K562 (cell line): ENCODE measurements around the gene TKTL2. TPM values are rescaled to one million over a fixed set of nuclear protein-coding genes. Genes with fewer than 3 reads are reported as not detected.

Experiments used
- ATF3 ChIP-seq, 2 experiments: fragments of 450-650 bp in 1 of 2; sonication (generic) in 1 of 2; formaldehyde crosslinking in 1 of 2; IDR thresholded peaks in 1 of 2; conservative IDR thresholded peaks in 1 of 2; 2 replicates each; pipeline versions ENCODE4 v1.6.1 to v1.8.1; 2016 to 2023; ENCODE audit warnings: mild to moderate bottlenecking in 2 of 2, moderate library complexity in 2 of 2, inconsistent platforms in 1 of 2, missing genetic modification reagents in 1 of 2
- BHLHE40 ChIP-seq: IDR thresholded peaks from 2 replicates; pipeline ENCODE4 v1.6.1; 2011; ENCODE audit warnings: low read length, improper control_type of control experiment
- CREB3L1 ChIP-seq: fragments of 450-650 bp; IDR thresholded peaks from 2 replicates; pipeline ENCODE4 v1.6.1; 2014; ENCODE audit warnings: low read depth, mild to moderate bottlenecking, moderate library complexity, borderline replicate concordance
- HMG20A ChIP-seq: fragments of 450-650 bp; formaldehyde crosslinking; conservative IDR thresholded peaks from 2 replicates; pipeline ENCODE4 v1.4.0; 2020; ENCODE audit warnings: mild to moderate bottlenecking, mixed read lengths
- LCOR ChIP-seq: sonication (generic); formaldehyde crosslinking; IDR thresholded peaks from 2 replicates; pipeline ENCODE4 v1.8.0; 2022; ENCODE audit warnings: mild to moderate bottlenecking, missing genetic modification reagents
- MGA ChIP-seq: fragments of 450-650 bp; IDR thresholded peaks from 2 replicates; pipeline ENCODE4 v1.6.1; 2016; ENCODE audit warnings: mild to moderate bottlenecking, moderate library complexity
- RAD51 ChIP-seq: fragments of 450-650 bp; IDR thresholded peaks from 2 replicates; pipeline ENCODE4 v1.7.1; 2016; ENCODE audit warnings: low read depth, mild to moderate bottlenecking, borderline replicate concordance
- ZFP30 ChIP-seq: fragments of 250-450 bp; sonication (Bioruptor Pico); IDR thresholded peaks from 2 replicates; pipeline ENCODE4 v1.8.0; 2022; ENCODE audit warnings: moderate library complexity, mild to moderate bottlenecking, inconsistent platforms, borderline replicate concordance
- ZNF143 ChIP-seq: sonication (generic); formaldehyde crosslinking; IDR thresholded peaks from 2 replicates; pipeline ENCODE4 v1.9.0; 2022; ENCODE audit warnings: mild to moderate bottlenecking, missing genetic modification reagents
- polyA plus RNA-seq, 8 experiments: library from polyadenylated mRNA; depleted of rRNA in 4 of 8; stranded (reverse) in 5 of 8; unstranded in 3 of 8; fragments of >200 nt; fragmentation: Nextera tagmentation in 2 of 8; fragmentation: Illumina TruSeq in 1 of 8; extraction: Ambion mirVana in 2 of 8; extraction: Trizol in 1 of 8; gene quantifications; 2 replicates each; pipeline versions ENCODE4 v1.2.1 to v1.2.3, GENCODE V29; 2011 to 2014; ENCODE audit warnings: inconsistent platforms in 1 of 8, missing spikeins in 1 of 8
- total RNA-seq, 7 experiments: library from RNA; depleted of rRNA in 6 of 7; stranded (reverse); fragments of >200 nt in 6 of 7; fragmentation: Illumina TruSeq in 2 of 7; extraction: Trizol in 2 of 7; gene quantifications; 2 replicates each; pipeline versions ENCODE4 v1.2.1 to v1.2.3, GENCODE V29; 2011 to 2021; ENCODE audit warnings: low replicate concordance in 1 of 7

The TKTL2 gene
- total and polyA plus RNA-seq, 9 of the 15 experiments (the other 6 are each of a cell fraction or from before 2014, with no cell fraction given), result 0.03 to 0.31 (median 0.09) TPM; not detected in 1

- TF ChIP-seq MGA (peak; percentile 38; the same call in 1 of the 2 replicates), CREB3L1 (no peak), HMG20A (no peak), LCOR (CRISPR knock-in tag) (no peak), ZFP30 (no peak), BHLHE40 (peak; percentile 66; the same call in 1 of the 2 replicates), ZNF143 (peak; percentile 58; the same call in 1 of the 2 replicates), RAD51 (peak; percentile 67), ATF3 (IDR thresholded peaks at IDR 0.05) (no peak), ATF3 (CRISPR knock-in tag; conservative IDR thresholded peaks at IDR 0.05) (no peak)
These were observed at the start of gene TKTL2 (continued) for GRCh38 chr4:163473576-163473975.
